ENCODE results near the gene TRIM43. TPM values are rescaled to one million over a fixed set of nuclear protein-coding genes. Genes with fewer than 3 reads are reported as not detected.
"Not testable (repeated sequence)": the region's sequence is repeated elsewhere in the genome, so short reads cannot be mapped to it uniquely, and the experiment has no call there.

The TRIM43 gene
- total RNA-seq, 1 experiment from 2014 or later: not detected

DNA sequence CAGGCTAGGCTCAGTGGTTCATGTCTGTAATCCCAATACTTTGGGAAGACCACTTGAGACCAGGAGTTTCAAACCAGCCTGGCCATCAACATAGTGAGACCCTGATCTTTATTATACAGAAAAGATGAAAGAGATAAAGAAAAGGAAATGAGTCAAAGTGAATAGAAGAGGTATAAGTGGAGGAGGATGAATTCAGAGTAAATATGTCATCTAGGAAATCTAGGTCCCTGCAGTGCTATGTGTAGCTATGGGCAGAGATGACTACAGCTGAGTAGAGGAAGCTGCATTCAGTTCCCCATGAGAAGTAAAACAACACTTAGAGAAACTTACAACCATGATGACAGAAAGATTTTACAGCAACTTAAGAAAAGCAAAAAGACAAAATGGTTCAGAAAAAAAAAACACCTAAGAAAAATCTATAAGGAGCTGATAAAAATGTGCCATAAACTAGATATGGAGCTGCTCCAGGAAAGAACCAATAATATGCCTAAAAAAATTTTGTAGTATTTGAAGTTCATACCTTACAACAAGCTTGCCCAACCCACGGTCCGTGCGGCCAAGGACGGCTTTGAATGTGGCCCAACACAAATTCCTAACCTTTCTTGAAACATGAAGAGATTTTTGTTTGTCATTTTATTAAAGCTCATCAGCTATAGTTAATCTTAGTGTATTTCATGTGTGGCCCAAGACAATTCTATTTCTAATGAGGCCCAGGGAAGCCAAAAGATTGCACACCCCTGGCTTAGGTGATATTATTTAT is 1.8 kb upstream of the TRIM43 start:
- H3K4me3 Mint-ChIP-seq (ENCODE audit: unreplicated experiment); DNase-seq (ENCODE audit: unreplicated experiment); CTCF ChIA-PET; intact Hi-C loops (cut with micrococcal nuclease); H3K9me3 Mint-ChIP-seq (ENCODE audit: unreplicated experiment); BruUV-seq (replicated peaks); H3K27ac Mint-ChIP-seq (ENCODE audit: low read depth, unreplicated experiment); POLR2A ChIA-PET; H3K4me1 Mint-ChIP-seq (ENCODE audit: insufficient read depth, unreplicated experiment); H3K36me3 Mint-ChIP-seq (ENCODE audit: insufficient read depth, unreplicated experiment): not testable (repeated sequence)
- H3K27me3 Mint-ChIP-seq (ENCODE audit: insufficient read depth, unreplicated experiment): peaks cover 42% of the 10 kb centered on the region

- POLR2A ChIA-PET; DNase-seq (ENCODE audit: unreplicated experiment); intact Hi-C loops (cut with micrococcal nuclease); H3K4me3 Mint-ChIP-seq (ENCODE audit: unreplicated experiment); H3K27ac Mint-ChIP-seq (ENCODE audit: low read depth, unreplicated experiment); H3K4me1 Mint-ChIP-seq (ENCODE audit: insufficient read depth, unreplicated experiment); H3K36me3 Mint-ChIP-seq (ENCODE audit: insufficient read depth, unreplicated experiment); CTCF ChIA-PET; BruUV-seq (replicated peaks); H3K9me3 Mint-ChIP-seq (ENCODE audit: unreplicated experiment): not testable (repeated sequence)
- H3K27me3 Mint-ChIP-seq (ENCODE audit: insufficient read depth, unreplicated experiment): peaks cover 43% of the 10 kb centered on the region
These were observed 1.2 kb downstream of the TRIM43 start for GRCh38 chr2:95592973-95593372.

DNA sequence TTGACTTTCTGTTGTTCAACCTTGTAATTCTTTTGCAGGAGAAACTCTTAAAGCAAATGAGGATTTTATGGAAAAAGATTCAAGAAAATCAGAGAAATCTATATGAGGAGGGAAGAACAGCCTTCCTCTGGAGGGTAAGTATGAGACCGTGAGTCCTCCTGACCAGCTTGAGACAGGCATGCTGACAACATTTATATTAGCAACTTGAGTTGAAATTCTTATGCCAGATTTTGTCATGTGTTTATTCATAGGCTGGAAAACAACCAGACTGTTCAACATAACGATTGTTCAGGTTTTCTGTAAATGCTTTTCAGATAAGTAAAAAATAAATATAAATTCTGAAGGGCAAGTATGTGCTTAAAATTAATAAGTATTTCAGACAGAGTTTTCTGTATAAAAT is 3.2 kb downstream of the TRIM43 start:
- DNase-seq (ENCODE audit: unreplicated experiment); H3K4me3 Mint-ChIP-seq (ENCODE audit: unreplicated experiment); BruUV-seq (replicated peaks); intact Hi-C loops (cut with micrococcal nuclease); H3K9me3 Mint-ChIP-seq (ENCODE audit: unreplicated experiment); H3K27ac Mint-ChIP-seq (ENCODE audit: low read depth, unreplicated experiment); CTCF ChIA-PET; H3K36me3 Mint-ChIP-seq (ENCODE audit: insufficient read depth, unreplicated experiment); POLR2A ChIA-PET; H3K4me1 Mint-ChIP-seq (ENCODE audit: insufficient read depth, unreplicated experiment): not testable (repeated sequence)
- H3K27me3 Mint-ChIP-seq (ENCODE audit: insufficient read depth, unreplicated experiment): peaks cover 29% of the 10 kb centered on the region

DNA sequence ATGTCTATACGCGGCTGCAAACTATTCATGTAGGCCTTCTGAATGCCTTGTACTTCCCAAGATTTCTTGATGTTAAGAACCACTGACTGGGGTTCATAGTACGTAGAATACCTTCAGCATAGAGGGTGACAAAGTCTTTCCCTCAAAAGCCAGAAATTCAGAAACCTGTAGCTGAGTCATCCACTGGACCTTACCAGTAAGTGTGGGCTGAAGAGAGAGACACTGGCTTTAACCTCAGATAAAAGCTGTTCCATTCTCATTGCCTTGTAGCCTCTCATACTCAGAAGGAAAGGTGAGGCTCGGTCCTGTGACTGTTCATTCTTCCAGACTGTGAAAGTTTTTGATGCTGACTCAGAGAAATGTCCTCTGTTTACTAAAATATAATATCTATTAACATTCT is 9.5 kb downstream of the TRIM43 start:
- BruUV-seq (replicated peaks); H3K27me3 Mint-ChIP-seq (ENCODE audit: insufficient read depth, unreplicated experiment); H3K4me3 Mint-ChIP-seq (ENCODE audit: unreplicated experiment); H3K4me1 Mint-ChIP-seq (ENCODE audit: insufficient read depth, unreplicated experiment); H3K9me3 Mint-ChIP-seq (ENCODE audit: unreplicated experiment); intact Hi-C loops (cut with micrococcal nuclease); H3K36me3 Mint-ChIP-seq (ENCODE audit: insufficient read depth, unreplicated experiment); POLR2A ChIA-PET; H3K27ac Mint-ChIP-seq (ENCODE audit: low read depth, unreplicated experiment); DNase-seq (ENCODE audit: unreplicated experiment); CTCF ChIA-PET: not testable (repeated sequence)

DNA sequence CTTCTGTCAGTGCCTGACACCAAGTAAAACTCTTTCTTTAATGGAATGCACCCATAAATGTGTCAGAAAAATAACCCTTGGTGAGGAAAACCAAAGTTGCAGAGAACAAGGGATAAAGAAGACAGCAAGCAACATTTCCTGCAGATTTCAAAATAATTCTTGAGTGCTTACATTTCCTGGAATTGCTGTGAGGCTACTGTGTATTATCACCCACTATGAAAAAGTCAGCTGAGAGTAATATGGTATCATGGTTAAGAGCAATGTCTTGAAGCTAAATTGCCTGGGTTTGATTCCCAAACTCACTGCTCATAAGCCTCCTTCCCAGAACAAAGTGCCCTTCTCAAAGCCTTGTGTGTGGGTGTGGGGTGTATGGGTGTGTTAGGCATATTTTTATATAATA is 10.3 kb downstream of the TRIM43 start:
- DNase-seq (ENCODE audit: unreplicated experiment); H3K4me1 Mint-ChIP-seq (ENCODE audit: insufficient read depth, unreplicated experiment); H3K36me3 Mint-ChIP-seq (ENCODE audit: insufficient read depth, unreplicated experiment); CTCF ChIA-PET; H3K27me3 Mint-ChIP-seq (ENCODE audit: insufficient read depth, unreplicated experiment); H3K27ac Mint-ChIP-seq (ENCODE audit: low read depth, unreplicated experiment); intact Hi-C loops (cut with micrococcal nuclease); POLR2A ChIA-PET; BruUV-seq (replicated peaks); H3K4me3 Mint-ChIP-seq (ENCODE audit: unreplicated experiment); H3K9me3 Mint-ChIP-seq (ENCODE audit: unreplicated experiment): not testable (repeated sequence)

DNA sequence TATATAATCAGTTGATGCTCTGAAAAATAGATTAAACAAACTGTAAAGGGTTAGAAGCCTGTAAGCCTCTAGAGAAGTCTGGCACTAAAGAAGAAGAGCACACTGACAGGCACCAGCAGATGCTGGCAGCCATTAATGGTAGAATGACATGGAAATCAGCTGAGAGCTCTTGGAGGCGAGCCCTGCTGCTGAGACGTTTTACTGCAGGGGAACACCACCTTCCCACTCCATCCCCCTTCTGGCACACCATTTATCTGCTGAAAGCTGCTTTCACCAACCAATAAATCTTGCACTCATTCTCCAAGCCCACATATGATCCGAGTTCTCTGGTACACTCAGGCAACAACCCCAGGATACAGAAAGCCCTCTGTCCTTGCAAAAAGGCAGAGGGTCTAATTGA is 16.6 kb downstream of the TRIM43 start:
- CTCF ChIA-PET; H3K27ac Mint-ChIP-seq (ENCODE audit: low read depth, unreplicated experiment); BruUV-seq (replicated peaks); H3K36me3 Mint-ChIP-seq (ENCODE audit: insufficient read depth, unreplicated experiment); H3K9me3 Mint-ChIP-seq (ENCODE audit: unreplicated experiment); H3K4me1 Mint-ChIP-seq (ENCODE audit: insufficient read depth, unreplicated experiment); POLR2A ChIA-PET; H3K4me3 Mint-ChIP-seq (ENCODE audit: unreplicated experiment); DNase-seq (ENCODE audit: unreplicated experiment); H3K27me3 Mint-ChIP-seq (ENCODE audit: insufficient read depth, unreplicated experiment); intact Hi-C loops (cut with micrococcal nuclease): not testable (repeated sequence)

GRCh38 chr2:95609764-95610163 is 18.0 kb downstream of the TRIM43 start:
- BruUV-seq (replicated peaks); H3K9me3 Mint-ChIP-seq (ENCODE audit: unreplicated experiment); CTCF ChIA-PET; H3K27me3 Mint-ChIP-seq (ENCODE audit: insufficient read depth, unreplicated experiment); H3K36me3 Mint-ChIP-seq (ENCODE audit: insufficient read depth, unreplicated experiment); H3K4me1 Mint-ChIP-seq (ENCODE audit: insufficient read depth, unreplicated experiment); H3K27ac Mint-ChIP-seq (ENCODE audit: low read depth, unreplicated experiment); intact Hi-C loops (cut with micrococcal nuclease); DNase-seq (ENCODE audit: unreplicated experiment); POLR2A ChIA-PET; H3K4me3 Mint-ChIP-seq (ENCODE audit: unreplicated experiment): not testable (repeated sequence)

DNA sequence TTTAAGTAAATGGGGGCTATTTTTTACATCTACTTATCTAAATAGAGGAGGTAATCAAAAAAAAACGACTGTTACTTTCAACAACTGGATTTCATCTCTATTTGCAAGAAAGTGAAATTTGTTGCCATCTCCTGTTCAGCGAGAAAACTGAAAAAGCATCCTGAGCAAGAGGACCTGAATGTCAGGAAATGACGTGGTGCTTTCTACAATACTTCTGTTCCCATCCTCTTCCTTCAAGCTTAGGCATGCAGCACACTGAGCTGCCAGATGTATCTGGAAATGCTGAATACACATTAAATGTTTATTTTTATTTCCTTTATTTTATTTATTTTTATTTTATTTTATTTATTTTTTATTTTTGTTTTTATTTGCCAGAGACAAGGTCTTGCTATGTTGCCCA is 21.2 kb downstream of the TRIM43 start:
- CTCF ChIA-PET; H3K4me3 Mint-ChIP-seq (ENCODE audit: unreplicated experiment); H3K27ac Mint-ChIP-seq (ENCODE audit: low read depth, unreplicated experiment); H3K36me3 Mint-ChIP-seq (ENCODE audit: insufficient read depth, unreplicated experiment); POLR2A ChIA-PET; intact Hi-C loops (cut with micrococcal nuclease); BruUV-seq (replicated peaks); DNase-seq (ENCODE audit: unreplicated experiment); H3K27me3 Mint-ChIP-seq (ENCODE audit: insufficient read depth, unreplicated experiment); H3K9me3 Mint-ChIP-seq (ENCODE audit: unreplicated experiment); H3K4me1 Mint-ChIP-seq (ENCODE audit: insufficient read depth, unreplicated experiment): not testable (repeated sequence)

DNA sequence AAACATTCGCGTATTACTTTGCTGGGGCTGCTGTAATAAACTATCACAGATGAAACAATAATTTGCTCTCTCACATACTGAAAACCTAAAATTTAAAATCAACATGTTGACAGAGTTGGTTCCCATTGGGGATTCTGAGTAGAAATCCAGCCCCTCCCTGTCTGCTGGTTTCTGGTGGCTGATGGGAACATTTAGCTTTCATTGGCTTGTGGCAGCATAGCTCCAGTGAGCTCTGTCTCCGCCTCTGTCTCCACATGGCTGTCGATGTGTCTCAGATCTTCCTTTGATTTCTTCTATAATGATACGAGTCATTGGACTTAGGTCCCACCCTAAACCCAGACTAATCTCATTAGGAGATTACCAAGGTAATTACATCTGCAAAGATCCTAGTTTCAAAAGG is 30.9 kb downstream of the TRIM43 start:
- H3K36me3 Mint-ChIP-seq (ENCODE audit: insufficient read depth, unreplicated experiment); CTCF ChIA-PET; BruUV-seq (replicated peaks); H3K4me1 Mint-ChIP-seq (ENCODE audit: insufficient read depth, unreplicated experiment); intact Hi-C loops (cut with micrococcal nuclease); H3K4me3 Mint-ChIP-seq (ENCODE audit: unreplicated experiment); H3K27ac Mint-ChIP-seq (ENCODE audit: low read depth, unreplicated experiment); POLR2A ChIA-PET; DNase-seq (ENCODE audit: unreplicated experiment); H3K9me3 Mint-ChIP-seq (ENCODE audit: unreplicated experiment); H3K27me3 Mint-ChIP-seq (ENCODE audit: insufficient read depth, unreplicated experiment): not testable (repeated sequence)

GRCh38 chr2:95630987-95631386 is 39.2 kb downstream of the TRIM43 start:
- POLR2A ChIA-PET; H3K27me3 Mint-ChIP-seq (ENCODE audit: insufficient read depth, unreplicated experiment); H3K36me3 Mint-ChIP-seq (ENCODE audit: insufficient read depth, unreplicated experiment); DNase-seq (ENCODE audit: unreplicated experiment); H3K4me3 Mint-ChIP-seq (ENCODE audit: unreplicated experiment); intact Hi-C loops (cut with micrococcal nuclease); CTCF ChIA-PET; H3K4me1 Mint-ChIP-seq (ENCODE audit: insufficient read depth, unreplicated experiment); H3K9me3 Mint-ChIP-seq (ENCODE audit: unreplicated experiment); H3K27ac Mint-ChIP-seq (ENCODE audit: low read depth, unreplicated experiment); BruUV-seq (replicated peaks): not testable (repeated sequence)
